LNCaP clone FGC (cell line): Measurements from ENCODE around the gene DES.

Experiments used
- DNase-seq: peaks from one replicate; pipeline ENCODE4 v3.0.0-alpha.2; 2011; ENCODE audit warnings: low read depth
- H3K4me3 ChIP-seq: 2 replicates; pipeline ENCODE4 v1.5.1; 2011; ENCODE audit warnings: mild to moderate bottlenecking, low read depth, low read length, control low read depth
- TF ChIP-seq, protein P1 (sequence below): IDR thresholded peaks from 2 replicates; pipeline ENCODE4 v1.5.1; 2012; ENCODE audit warnings: mild to moderate bottlenecking; ENCODE audit not compliant: control insufficient read depth, insufficient read depth; ENCODE audit errors: extremely low read depth

The DES gene

DNA sequence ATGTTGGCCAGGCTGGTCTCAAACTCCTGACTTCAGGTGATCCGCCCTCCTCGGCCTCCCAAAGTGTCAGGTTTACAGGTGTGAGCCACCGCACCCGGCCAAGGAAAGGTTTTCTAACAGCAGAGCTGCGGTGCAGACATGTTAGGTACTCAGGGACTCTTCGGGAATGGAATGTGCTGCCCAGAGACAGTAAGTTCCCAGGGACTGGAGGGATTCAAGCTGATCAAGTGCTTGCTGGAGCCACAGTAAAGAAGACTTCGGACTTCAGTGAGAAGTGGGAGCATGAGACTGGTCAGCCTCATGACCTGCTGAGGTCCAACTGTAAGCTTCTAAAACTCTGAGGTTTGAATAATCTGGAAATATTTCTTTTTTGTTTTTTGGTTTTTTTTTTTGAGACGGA is 7.8 kb upstream of the DES start:
- no peak for DNase-seq
- H3K4me3 ChIP-seq, result no peak overlapping the region
- TF ChIP-seq, protein P1, sequence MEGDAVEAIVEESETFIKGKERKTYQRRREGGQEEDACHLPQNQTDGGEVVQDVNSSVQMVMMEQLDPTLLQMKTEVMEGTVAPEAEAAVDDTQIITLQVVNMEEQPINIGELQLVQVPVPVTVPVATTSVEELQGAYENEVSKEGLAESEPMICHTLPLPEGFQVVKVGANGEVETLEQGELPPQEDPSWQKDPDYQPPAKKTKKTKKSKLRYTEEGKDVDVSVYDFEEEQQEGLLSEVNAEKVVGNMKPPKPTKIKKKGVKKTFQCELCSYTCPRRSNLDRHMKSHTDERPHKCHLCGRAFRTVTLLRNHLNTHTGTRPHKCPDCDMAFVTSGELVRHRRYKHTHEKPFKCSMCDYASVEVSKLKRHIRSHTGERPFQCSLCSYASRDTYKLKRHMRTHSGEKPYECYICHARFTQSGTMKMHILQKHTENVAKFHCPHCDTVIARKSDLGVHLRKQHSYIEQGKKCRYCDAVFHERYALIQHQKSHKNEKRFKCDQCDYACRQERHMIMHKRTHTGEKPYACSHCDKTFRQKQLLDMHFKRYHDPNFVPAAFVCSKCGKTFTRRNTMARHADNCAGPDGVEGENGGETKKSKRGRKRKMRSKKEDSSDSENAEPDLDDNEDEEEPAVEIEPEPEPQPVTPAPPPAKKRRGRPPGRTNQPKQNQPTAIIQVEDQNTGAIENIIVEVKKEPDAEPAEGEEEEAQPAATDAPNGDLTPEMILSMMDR, result no peak

DNA sequence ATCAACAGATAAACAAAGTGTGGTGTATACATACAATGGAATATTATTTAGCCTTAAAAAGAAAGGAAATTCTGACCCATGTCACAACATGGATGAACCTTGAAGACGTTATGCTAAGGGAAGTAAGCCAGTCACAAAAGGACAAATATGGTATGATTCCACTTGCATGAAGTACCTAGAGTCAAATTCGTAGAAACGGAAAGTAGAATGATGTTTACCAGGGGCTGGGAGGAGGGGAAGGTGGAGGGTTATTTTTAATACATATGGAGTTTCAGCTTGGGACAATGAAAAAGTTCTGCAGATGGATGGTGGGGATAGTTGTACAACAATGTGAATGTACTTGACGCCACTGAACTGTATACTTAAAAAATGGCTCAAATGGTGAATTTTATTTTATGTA is 3.3 kb upstream of the DES start:
- H3K4me3 ChIP-seq, result no peak overlapping the region
- TF ChIP-seq, protein P1, result no peak
- no peak for DNase-seq

DNA sequence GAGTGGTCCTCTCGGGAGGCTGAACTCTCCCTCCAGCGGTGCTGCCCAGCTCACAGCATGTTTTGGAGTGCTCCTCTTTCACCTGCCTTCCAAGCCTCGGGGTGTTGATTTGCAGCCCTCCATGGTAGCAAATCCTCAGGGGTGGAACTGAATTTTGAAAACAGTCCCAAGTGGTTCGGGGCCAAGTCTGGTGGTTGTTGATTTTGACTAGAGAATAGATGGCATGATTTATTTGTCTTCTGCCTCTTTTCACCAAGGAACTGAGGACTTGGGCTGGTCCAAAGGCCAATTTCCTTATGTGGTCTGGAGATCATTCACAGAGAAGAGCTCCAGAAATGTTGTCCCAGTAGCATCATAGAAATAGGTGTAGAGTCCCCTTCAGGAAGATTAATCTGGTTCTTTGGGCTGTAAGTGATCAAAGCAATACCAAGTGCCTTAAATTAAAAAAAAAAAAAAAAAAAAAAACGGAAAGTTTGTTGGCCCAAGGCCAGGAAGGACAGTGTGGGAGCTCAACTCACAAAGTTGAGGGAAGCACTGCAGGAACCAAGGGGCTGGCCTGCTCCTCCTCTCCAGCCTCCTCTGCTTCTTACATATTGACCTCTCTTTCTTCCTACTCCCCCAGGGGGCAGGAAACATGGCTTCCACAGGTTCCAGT is 2.5 kb upstream of the DES start:
- no peak overlapping the region for H3K4me3 ChIP-seq
- TF ChIP-seq, protein P1, result no peak
- DNase-seq, result no peak

DNA sequence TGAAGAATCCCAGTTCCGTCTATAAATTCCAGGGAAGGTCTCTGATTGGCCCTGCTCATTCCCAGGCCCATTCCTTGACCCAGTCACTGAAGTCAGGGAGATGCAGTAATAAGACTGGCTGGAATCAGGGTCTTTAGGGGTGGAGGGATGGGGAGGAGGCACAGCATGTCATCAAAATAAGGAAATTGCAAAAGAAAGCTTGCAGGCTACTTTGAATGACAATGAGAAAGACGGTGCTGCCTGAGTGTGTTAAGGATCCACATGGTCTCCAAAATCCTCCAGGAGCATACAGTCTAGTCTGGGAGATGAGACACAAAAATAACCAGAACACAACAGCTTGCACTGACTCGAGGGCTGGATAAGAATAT is 2.0 kb upstream of the DES start:
- TF ChIP-seq, protein P1, result no peak
- H3K4me3 ChIP-seq, result no peak overlapping the region
- DNase-seq, result no peak

DNA sequence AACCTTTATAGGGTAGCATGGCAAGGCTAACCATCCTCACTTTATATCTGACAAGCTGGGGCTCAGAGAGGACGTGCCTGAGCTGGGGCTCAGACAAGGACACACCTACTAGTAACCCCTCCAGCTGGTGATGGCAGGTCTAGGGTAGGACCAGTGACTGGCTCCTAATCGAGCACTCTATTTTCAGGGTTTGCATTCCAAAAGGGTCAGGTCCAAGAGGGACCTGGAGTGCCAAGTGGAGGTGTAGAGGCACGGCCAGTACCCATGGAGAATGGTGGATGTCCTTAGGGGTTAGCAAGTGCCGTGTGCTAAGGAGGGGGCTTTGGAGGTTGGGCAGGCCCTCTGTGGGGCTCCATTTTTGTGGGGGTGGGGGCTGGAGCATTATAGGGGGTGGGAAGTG is 1.2 kb upstream of the DES start:
- DNase-seq, result no peak
- TF ChIP-seq, protein P1, result no peak

DNA sequence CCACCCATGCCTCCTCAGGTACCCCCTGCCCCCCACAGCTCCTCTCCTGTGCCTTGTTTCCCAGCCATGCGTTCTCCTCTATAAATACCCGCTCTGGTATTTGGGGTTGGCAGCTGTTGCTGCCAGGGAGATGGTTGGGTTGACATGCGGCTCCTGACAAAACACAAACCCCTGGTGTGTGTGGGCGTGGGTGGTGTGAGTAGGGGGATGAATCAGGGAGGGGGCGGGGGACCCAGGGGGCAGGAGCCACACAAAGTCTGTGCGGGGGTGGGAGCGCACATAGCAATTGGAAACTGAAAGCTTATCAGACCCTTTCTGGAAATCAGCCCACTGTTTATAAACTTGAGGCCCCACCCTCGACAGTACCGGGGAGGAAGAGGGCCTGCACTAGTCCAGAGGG is 803 bp upstream of the DES start:
- H3K4me3 ChIP-seq, result no peak overlapping the region
- TF ChIP-seq, protein P1, result no peak
- DNase-seq, result no peak

More for the DNA sequence above, 1.2 kb upstream of the DES start:
- H3K4me3 ChIP-seq, result no peak overlapping the region

DNA sequence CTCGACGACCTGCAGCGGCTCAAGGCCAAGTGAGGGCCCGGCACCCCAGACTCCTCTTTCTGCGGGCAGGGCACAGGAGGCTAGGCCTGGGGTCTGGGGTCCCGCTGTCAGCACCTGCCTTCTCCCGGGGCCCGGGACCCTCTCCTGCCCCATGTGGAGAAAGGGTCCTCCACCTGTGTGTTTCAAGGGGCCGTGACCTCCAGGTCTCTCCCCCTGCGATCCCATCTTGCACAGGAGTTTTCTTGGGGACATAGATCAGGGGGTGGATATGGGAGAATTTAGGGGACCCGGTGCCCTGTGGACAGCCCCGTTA is 791 bp downstream of the DES start:
- DNase-seq, result no peak
- TF ChIP-seq, protein P1, result no peak
- H3K4me3 ChIP-seq, result no peak overlapping the region
